ENCODE data around the gene TMEM72. TPM values are rescaled to one million over a fixed set of nuclear protein-coding genes. Genes with fewer than 3 reads are reported as not detected.

The TMEM72 gene
- total and polyA plus RNA-seq, 2 experiments from 2014 or later, result 0.13 TPM; not detected in 1

DNA sequence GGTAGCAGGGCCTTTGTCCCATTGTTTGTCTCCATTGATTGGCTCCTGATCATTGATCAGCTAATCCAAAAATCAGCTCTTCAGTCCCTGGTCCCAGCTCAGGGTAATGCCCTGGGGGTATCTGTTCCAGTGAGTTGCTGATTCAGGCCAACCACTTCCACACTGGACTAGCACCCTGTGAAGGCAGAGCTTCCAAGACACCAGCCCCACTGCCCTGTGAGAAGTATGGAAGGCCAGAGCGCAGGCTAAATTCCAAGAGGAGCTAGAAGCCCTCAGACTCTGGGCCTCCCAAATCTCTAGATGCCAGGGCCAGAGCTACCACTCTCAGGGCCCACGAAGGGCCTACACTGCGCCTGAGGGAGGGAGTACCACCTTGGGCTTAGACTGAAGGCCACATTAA is 10.4 kb downstream of the TMEM72 start:
- Histone ChIP-seq H3K4me2 (no peak overlapping the region), H3K4me1 (ENCODE audit: insufficient read depth) (no peaks in the 10 kb centered on the region), H3K27ac (no peak overlapping the region), H3K9me2 (replicated peaks; ENCODE audit: insufficient read depth) (no peaks in the 10 kb centered on the region), H2AFZ (no peak overlapping the region), H3K79me2 (no peaks in the 10 kb centered on the region), H3K36me3 (replicated peaks; ENCODE audit: insufficient read depth, low read depth) (no peaks in the 10 kb centered on the region), H3K9me3 (ENCODE audit: low read depth) (no peaks in the 10 kb centered on the region), H3K4me3 (no peak overlapping the region), H3K27me3 (no peaks in the 10 kb centered on the region), H4K20me1 (ENCODE audit: insufficient read depth, poor library complexity, severe bottlenecking) (no peaks in the 10 kb centered on the region)
- DNase-seq (ENCODE audit: low spot score), result no peak
- TF ChIP-seq EZH2phosphoT487 (IDR thresholded peaks at IDR 0.05; ENCODE audit: low read depth, severe bottlenecking, unreplicated experiment), result no peak
- TF ChIP-seq, protein P1, sequence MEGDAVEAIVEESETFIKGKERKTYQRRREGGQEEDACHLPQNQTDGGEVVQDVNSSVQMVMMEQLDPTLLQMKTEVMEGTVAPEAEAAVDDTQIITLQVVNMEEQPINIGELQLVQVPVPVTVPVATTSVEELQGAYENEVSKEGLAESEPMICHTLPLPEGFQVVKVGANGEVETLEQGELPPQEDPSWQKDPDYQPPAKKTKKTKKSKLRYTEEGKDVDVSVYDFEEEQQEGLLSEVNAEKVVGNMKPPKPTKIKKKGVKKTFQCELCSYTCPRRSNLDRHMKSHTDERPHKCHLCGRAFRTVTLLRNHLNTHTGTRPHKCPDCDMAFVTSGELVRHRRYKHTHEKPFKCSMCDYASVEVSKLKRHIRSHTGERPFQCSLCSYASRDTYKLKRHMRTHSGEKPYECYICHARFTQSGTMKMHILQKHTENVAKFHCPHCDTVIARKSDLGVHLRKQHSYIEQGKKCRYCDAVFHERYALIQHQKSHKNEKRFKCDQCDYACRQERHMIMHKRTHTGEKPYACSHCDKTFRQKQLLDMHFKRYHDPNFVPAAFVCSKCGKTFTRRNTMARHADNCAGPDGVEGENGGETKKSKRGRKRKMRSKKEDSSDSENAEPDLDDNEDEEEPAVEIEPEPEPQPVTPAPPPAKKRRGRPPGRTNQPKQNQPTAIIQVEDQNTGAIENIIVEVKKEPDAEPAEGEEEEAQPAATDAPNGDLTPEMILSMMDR (IDR thresholded peaks at IDR 0.05; ENCODE audit: poor library complexity), result no peak
- 88% methylated on average over 3 of the region's 3 CpGs for WGBS (ENCODE audit: low lambda C conversion rate, missing lambda C conversion rate)

DNA sequence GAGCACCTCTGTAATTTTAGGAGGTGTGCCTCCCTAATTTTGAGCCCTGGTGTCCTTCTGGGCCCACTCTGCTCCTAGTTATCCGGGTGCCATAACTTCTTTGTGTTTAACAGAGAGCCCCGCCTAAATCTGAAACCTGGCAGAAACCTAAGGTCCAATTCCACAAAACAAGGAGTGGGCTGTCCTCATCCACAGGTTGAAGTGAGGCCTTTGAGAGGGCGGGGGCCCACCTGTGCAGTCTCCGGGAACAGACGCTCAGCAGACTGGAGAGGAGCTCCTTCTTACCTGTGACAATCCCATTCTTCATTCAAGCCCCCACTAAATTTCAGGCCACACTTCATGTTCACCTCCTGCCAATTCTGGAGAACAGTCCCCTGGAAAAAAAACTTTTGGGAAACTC is 10.9 kb downstream of the TMEM72 start:
- 86% methylated on average over 5 of the region's 5 CpGs for WGBS (ENCODE audit: low lambda C conversion rate, missing lambda C conversion rate)
- no peak overlapping the region for H3K27ac ChIP-seq

DNA sequence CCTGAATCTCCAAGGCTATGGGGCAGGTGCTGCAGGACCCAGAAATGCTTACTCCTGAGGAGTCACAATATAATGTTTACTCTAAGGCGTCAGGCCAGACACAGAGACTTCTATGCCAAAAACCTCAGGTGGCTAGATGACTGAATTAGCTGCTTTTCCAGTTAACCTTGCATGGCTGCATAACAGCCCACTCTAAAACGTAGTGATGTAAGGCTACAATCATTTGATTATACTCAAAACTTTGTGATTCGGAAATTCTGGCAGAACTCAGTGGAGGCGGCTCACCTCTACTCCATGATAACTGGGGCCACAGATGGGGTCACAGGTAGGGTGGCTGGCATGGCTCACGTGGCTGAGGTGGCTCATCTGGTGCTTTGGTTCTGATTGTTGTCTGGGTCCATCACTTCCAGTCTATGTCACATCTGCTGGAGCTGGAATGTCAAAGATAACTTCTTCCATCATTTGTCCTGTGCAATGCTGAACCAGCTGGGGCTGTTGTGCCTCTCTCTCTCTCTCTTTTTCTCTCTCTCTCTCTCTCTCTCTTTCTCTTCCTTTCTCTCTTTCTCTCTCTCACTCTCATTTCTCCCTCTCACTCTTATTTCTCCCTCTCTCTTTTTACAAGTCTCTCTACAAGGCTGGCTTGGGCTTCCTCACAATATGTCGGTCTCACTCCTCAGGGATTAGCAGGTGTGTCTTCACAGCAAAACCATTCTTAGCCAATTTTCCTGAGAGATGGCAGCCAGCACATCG is 11.8 kb downstream of the TMEM72 start:
- WGBS (ENCODE audit: low lambda C conversion rate, missing lambda C conversion rate), result 79% methylated on average over 7 of the region's 7 CpGs
- Histone ChIP-seq H3K4me2 (no peak overlapping the region), H3K4me1 (ENCODE audit: insufficient read depth) (no peaks in the 10 kb centered on the region), H3K79me2 (no peaks in the 10 kb centered on the region), H3K4me3 (no peak overlapping the region), H3K9me3 (ENCODE audit: low read depth) (no peaks in the 10 kb centered on the region), H3K9me2 (replicated peaks; ENCODE audit: insufficient read depth) (no peaks in the 10 kb centered on the region), H3K27me3 (no peaks in the 10 kb centered on the region), H4K20me1 (ENCODE audit: insufficient read depth, poor library complexity, severe bottlenecking) (no peaks in the 10 kb centered on the region), H2AFZ (no peak overlapping the region), H3K27ac (no peak overlapping the region), H3K36me3 (replicated peaks; ENCODE audit: insufficient read depth, low read depth) (no peaks in the 10 kb centered on the region)
- DNase-seq (ENCODE audit: low spot score), result no peak
- TF ChIP-seq EZH2phosphoT487 (IDR thresholded peaks at IDR 0.05; ENCODE audit: low read depth, severe bottlenecking, unreplicated experiment), result no peak
- TF ChIP-seq, protein P1 (IDR thresholded peaks at IDR 0.05; ENCODE audit: poor library complexity), result no peak
- no peak for TF ChIP-seq EZH2 (IDR thresholded peaks at IDR 0.05; ENCODE audit: borderline replicate concordance)

More for the DNA sequence above, 10.9 kb downstream of the TMEM72 start:
- H3K79me2 ChIP-seq, result no peaks in the 10 kb centered on the region
- H2AFZ ChIP-seq, result no peak overlapping the region
- no peak overlapping the region for H3K4me3 ChIP-seq
- H3K4me1 ChIP-seq (ENCODE audit: insufficient read depth), result no peaks in the 10 kb centered on the region
- no peaks in the 10 kb centered on the region for H3K9me2 ChIP-seq (replicated peaks; ENCODE audit: insufficient read depth)
- H3K27me3 ChIP-seq, result no peaks in the 10 kb centered on the region
- no peaks in the 10 kb centered on the region for H3K36me3 ChIP-seq (replicated peaks; ENCODE audit: insufficient read depth, low read depth)
- no peaks in the 10 kb centered on the region for H4K20me1 ChIP-seq (ENCODE audit: insufficient read depth, poor library complexity, severe bottlenecking)
- no peak overlapping the region for H3K4me2 ChIP-seq
- no peak for DNase-seq (ENCODE audit: low spot score)
- no peak for TF ChIP-seq EZH2 (IDR thresholded peaks at IDR 0.05; ENCODE audit: borderline replicate concordance)
- TF ChIP-seq EZH2phosphoT487 (IDR thresholded peaks at IDR 0.05; ENCODE audit: low read depth, severe bottlenecking, unreplicated experiment), result no peak
- TF ChIP-seq, protein P1 (IDR thresholded peaks at IDR 0.05; ENCODE audit: poor library complexity), result no peak
- H3K9me3 ChIP-seq (ENCODE audit: low read depth), result no peaks in the 10 kb centered on the region

Data from hepatocyte (in vitro differentiated cells).